Right lobe of liver (tissue), 4 donors: ENCODE data around the gene ADNP2.

Source experiments
- POLR2A ChIP-seq: fragments of 450-650 bp; IDR thresholded peaks from one replicate; pipeline ENCODE4 v1.6.1; 2017; ENCODE audit warnings: antibody characterized with exemption, mild to moderate bottlenecking
- TF ChIP-seq, protein P1 (sequence below), 4 donors: fragments of 200-600 bp in 3 of 4; fragments of 450-650 bp in 1 of 4; IDR thresholded peaks; one replicate each; pipeline versions ENCODE4 v1.5.1 to v1.8.0; 2016 to 2022; ENCODE audit warnings: antibody characterized with exemption in 4 of 4, mild to moderate bottlenecking in 2 of 4
- donor health status: DM: no; HTN: no; CAD: no.
- donor health status: DM: no; HTN: no; CAD: no.
- donor health status: DM: no; HTN: yes; CAD: no.

DNA sequence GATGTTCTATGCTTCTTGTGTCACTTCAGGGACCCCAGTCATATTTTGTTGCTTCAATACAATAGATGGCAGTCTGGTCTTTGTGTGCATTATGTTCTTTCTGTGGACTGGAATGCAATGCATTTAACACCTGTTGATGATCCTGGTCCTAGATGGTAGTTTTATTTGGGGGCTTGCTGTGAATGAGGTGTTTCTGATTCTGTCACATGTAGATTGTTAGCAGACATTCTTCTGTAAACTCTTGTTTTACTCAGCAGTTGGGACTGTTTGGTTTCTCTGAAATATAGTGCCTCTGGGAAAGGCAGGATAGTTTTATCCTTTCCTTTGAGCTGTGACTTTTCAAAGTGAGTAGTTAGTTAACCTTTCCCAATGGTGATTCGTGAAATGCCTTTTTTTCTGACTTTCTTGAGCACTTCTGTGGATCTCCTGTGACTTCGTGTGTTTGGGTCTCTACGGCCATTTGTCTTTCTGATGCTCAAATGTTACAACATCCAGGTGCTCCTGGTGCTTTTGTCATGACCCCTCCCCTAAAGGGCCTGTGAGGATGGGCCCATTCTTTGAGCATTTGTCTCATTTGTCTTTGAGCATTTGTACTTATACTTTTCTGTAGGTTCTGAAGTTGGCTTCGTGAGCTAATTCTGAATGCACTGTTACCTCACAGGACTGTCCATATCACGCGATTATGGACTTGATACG is 20.8 kb downstream of the ADNP2 start:
- TF ChIP-seq, protein P1, sequence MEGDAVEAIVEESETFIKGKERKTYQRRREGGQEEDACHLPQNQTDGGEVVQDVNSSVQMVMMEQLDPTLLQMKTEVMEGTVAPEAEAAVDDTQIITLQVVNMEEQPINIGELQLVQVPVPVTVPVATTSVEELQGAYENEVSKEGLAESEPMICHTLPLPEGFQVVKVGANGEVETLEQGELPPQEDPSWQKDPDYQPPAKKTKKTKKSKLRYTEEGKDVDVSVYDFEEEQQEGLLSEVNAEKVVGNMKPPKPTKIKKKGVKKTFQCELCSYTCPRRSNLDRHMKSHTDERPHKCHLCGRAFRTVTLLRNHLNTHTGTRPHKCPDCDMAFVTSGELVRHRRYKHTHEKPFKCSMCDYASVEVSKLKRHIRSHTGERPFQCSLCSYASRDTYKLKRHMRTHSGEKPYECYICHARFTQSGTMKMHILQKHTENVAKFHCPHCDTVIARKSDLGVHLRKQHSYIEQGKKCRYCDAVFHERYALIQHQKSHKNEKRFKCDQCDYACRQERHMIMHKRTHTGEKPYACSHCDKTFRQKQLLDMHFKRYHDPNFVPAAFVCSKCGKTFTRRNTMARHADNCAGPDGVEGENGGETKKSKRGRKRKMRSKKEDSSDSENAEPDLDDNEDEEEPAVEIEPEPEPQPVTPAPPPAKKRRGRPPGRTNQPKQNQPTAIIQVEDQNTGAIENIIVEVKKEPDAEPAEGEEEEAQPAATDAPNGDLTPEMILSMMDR (IDR thresholded peaks at IDR 0.05): no peak
- TF ChIP-seq POLR2A: no peak
